Gastrocnemius medialis (tissue), 4 donors: Measurements from ENCODE around the gene KIF21B.

Experiments used
- CTCF ChIP-seq, 5 experiments: fragments of 450-650 bp in 3 of 5; fragments of 200-600 bp in 2 of 5; sonication (generic) in 2 of 5; IDR thresholded peaks in 4 of 5; conservative IDR thresholded peaks in 1 of 5; 1 replicate in 4 of 5; 2 replicates in 1 of 5; pipeline ENCODE4 v1.5.1; 2016 to 2019; ENCODE audit warnings: antibody characterized with exemption in 5 of 5, mild to moderate bottlenecking in 3 of 5, moderate library complexity in 3 of 5
- POLR2A ChIP-seq, 2 donors: fragments of 450-650 bp; IDR thresholded peaks; one replicate each; pipeline ENCODE4 v1.6.1; 2017; ENCODE audit warnings: antibody characterized with exemption in 2 of 2, mild to moderate bottlenecking in 2 of 2, moderate library complexity in 2 of 2

GRCh38 chr1:201016211-201016651 is 7.3 kb downstream of the KIF21B start:
- no peak for TF ChIP-seq CTCF (IDR thresholded peaks at IDR 0.05 in 4 of 5, conservative IDR thresholded peaks at IDR 0.05 in 1 of 5)
- no peak for TF ChIP-seq POLR2A (IDR thresholded peaks at IDR 0.05)
